Lung (tissue), 12 donors: ENCODE measurements around the gene ZNF223. TPM values are rescaled to one million over a fixed set of nuclear protein-coding genes. Genes with fewer than 3 reads are reported as not detected.

Experiments used
- ATAC-seq: fragments of 200-7000 bp; cut with Tn5 transposase; one replicate; pipeline ENCODE4 v1.9.1; 2020; ENCODE audit warnings: moderate number of reproducible peaks; ENCODE audit not compliant: insufficient read depth, low FRiP score
- DNase-seq, 3 donors: peaks; one replicate each; pipeline ENCODE4 v3.0.0-alpha.2; 2013 to 2017
- H3K27ac ChIP-seq, 2 donors: one replicate each; pipeline ENCODE4 v1.5.1; 2013; ENCODE audit warnings: mild to moderate bottlenecking in 2 of 2, moderate library complexity in 2 of 2, control low read depth in 1 of 2, inconsistent platforms in 1 of 2, low read depth in 1 of 2, low read length in 1 of 2
- H3K27me3 ChIP-seq, 3 donors: one replicate each; pipeline ENCODE4 v1.5.1; 2013; ENCODE audit warnings: low read length in 2 of 3; ENCODE audit not compliant: control insufficient read depth in 3 of 3, insufficient read depth in 3 of 3
- H3K36me3 ChIP-seq, 4 donors: one replicate each; pipeline ENCODE4 v1.5.1; 2013; ENCODE audit warnings: low read length in 4 of 4, mild to moderate bottlenecking in 1 of 4, moderate library complexity in 1 of 4; ENCODE audit not compliant: control insufficient read depth in 4 of 4, insufficient read depth in 4 of 4
- H3K4me1 ChIP-seq, 5 donors: one replicate each; pipeline ENCODE4 v1.5.1; 2013; ENCODE audit warnings: low read length in 5 of 5, mild to moderate bottlenecking in 2 of 5, moderate library complexity in 1 of 5; ENCODE audit not compliant: control insufficient read depth in 5 of 5, insufficient read depth in 5 of 5
- H3K4me3 ChIP-seq: one replicate; pipeline ENCODE4 v1.5.1; 2013; ENCODE audit warnings: mild to moderate bottlenecking, control low read depth, moderate library complexity
- H3K9ac ChIP-seq, 2 donors: one replicate each; pipeline ENCODE4 v1.5.1; 2013; ENCODE audit warnings: low read length in 2 of 2, control low read depth in 1 of 2; ENCODE audit not compliant: insufficient read depth in 1 of 2
- H3K9me3 ChIP-seq, 4 donors: one replicate each; pipeline ENCODE4 v1.5.1; 2013; ENCODE audit warnings: low read length in 3 of 4, mild to moderate bottlenecking in 1 of 4, moderate library complexity in 1 of 4; ENCODE audit not compliant: control insufficient read depth in 4 of 4, insufficient read depth in 3 of 4
- WGBS, 2 donors: extraction: QIAGEN DNeasy Blood & Tissue Kit; methylation state at CpG; one replicate each; pipeline ENCODE4 v1.1.7; 2013; 5-methylcytosine and 5-hydroxymethylcytosine counted together
- polyA plus RNA-seq, 2 donors: library from polyadenylated mRNA; stranded (reverse); fragments of 200-250 nt; gene quantifications; one replicate each; pipeline ENCODE4 v1.2.1, GENCODE V29; 2013
- total RNA-seq, 2 donors: library from RNA; depleted of rRNA in 1 of 2; stranded (reverse); fragments of >200 nt in 1 of 2; gene quantifications; one replicate each; pipeline ENCODE4 v1.2.1, GENCODE V29; 2014 to 2021
- TF ChIP-seq, protein P1 (sequence below): IDR thresholded peaks from 2 replicates; pipeline ENCODE4 v1.5.1; 2012; ENCODE audit warnings: mild to moderate bottlenecking; ENCODE audit errors: control extremely low read depth, extremely low read depth
- donor health status: control.
- donor health status: control.
- donor health status: Bipolar disorder and iron deficiency.
- donor health status: healthy.
- donor health status: DM: yes; HTN: yes; CAD: no.

The ZNF223 gene
- total and polyA plus RNA-seq, 4 donors: 2.8 to 9.6 (median 4.8) TPM

DNA sequence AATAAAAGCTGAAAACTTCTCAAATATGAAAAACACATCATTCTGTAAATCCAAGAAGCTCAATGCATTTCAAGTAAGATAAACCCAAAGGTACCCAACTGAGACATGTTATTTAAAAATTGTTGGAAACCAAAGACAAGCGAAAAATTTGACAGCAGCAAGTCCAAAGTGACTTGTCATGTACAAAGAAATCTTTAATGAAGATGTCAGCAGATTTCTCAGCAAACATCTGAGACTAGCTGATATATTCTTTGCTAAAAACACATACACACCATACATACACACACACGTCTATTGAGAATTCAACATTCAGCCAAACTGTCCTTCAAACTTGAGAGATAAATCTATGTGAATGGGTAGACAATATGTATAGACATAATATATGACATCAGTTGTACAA, 32.3 kb upstream of the ZNF223 start:
- Histone ChIP-seq H3K36me3 (no peaks in the 10 kb centered on the region), H3K9ac (no peak overlapping the region), H3K27me3 (no peaks in the 10 kb centered on the region), H3K4me3 (no peak overlapping the region), H3K27ac (no peak overlapping the region), H3K9me3 (peaks cover 2 to 7% (median 3%) of the 10 kb centered on the region in 4 donors), H3K4me1 (no peaks in the 10 kb centered on the region)
- DNase-seq (no peak), ATAC-seq (no peak)
- 45 to 72% methylated on average over 2 of the region's 2 CpGs for WGBS, 2 donors
- TF ChIP-seq, protein P1, sequence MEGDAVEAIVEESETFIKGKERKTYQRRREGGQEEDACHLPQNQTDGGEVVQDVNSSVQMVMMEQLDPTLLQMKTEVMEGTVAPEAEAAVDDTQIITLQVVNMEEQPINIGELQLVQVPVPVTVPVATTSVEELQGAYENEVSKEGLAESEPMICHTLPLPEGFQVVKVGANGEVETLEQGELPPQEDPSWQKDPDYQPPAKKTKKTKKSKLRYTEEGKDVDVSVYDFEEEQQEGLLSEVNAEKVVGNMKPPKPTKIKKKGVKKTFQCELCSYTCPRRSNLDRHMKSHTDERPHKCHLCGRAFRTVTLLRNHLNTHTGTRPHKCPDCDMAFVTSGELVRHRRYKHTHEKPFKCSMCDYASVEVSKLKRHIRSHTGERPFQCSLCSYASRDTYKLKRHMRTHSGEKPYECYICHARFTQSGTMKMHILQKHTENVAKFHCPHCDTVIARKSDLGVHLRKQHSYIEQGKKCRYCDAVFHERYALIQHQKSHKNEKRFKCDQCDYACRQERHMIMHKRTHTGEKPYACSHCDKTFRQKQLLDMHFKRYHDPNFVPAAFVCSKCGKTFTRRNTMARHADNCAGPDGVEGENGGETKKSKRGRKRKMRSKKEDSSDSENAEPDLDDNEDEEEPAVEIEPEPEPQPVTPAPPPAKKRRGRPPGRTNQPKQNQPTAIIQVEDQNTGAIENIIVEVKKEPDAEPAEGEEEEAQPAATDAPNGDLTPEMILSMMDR: no peak

DNA sequence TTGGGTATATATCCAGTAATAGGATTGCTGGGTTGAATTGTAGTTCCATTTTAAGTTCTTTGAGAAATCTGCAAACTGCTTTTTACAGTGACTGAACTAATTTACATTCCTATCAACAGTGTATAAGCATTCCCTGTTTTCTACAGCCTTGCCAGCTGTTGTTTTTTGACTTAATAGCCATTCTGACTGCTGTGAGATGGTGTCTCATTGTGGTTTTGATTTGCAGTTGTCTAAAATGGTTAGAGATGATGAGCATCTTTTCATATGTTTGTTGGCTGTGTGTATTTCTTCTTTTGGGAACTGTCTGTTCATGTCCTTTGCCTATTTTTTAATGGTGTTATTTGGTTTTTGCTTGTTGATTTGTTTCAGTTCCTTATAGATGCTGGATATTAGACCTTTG, 30.6 kb upstream of the ZNF223 start:
- H3K27me3 ChIP-seq: no peaks in the 10 kb centered on the region
- no peak for ATAC-seq
- H3K4me3 ChIP-seq: no peak overlapping the region
- H3K27ac ChIP-seq: no peak overlapping the region
- H3K4me1 ChIP-seq: peaks cover 0 to 8% (median 0%) of the 10 kb centered on the region in 5 donors
- H3K9ac ChIP-seq: no peak overlapping the region
- no peak for DNase-seq
- peaks cover 0 to 7% (median 2%) of the 10 kb centered on the region in 4 donors for H3K9me3 ChIP-seq
- H3K36me3 ChIP-seq: no peaks in the 10 kb centered on the region
- TF ChIP-seq, protein P1: no peak

DNA sequence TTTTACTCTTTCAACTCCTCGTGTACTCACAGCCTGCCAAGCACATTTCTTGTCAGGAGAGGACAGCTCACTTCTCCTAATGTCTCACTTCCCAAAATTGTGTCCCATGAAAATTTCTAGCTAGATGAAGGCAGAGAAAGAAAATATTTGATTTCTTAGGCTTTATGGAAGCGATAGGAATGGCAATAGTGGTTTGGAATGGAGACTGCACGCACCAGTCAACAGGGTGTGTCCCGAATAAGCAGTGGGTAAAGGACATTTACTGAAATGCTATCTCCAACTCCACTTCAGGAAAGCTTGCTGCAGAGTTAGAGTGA, 27.0 kb upstream of the ZNF223 start:
- peaks cover 0 to 8% (median 0%) of the 10 kb centered on the region in 5 donors for H3K4me1 ChIP-seq
- H3K9me3 ChIP-seq: peaks cover 3 to 21% (median 14%) of the 10 kb centered on the region in 4 donors
- peaks cover 12 to 32% (median 28%) of the 10 kb centered on the region in 4 donors for H3K36me3 ChIP-seq
- 48 to 49% methylated on average over 4 of the region's 4 CpGs for WGBS, 2 donors
- no peaks in the 10 kb centered on the region for H3K27me3 ChIP-seq
- peak overlapping the region; percentile 79 to 92 for H3K9ac ChIP-seq
- ATAC-seq (no peak), DNase-seq (no peak)
- H3K4me3 ChIP-seq: peak overlapping the region; percentile 80
- TF ChIP-seq, protein P1: no peak
- no peak overlapping the region for H3K27ac ChIP-seq
